Cerebellar cortex (tissue), 1 donor: ENCODE results near the gene SYTL2.

Source experiments
- DNase-seq: peaks from one replicate; pipeline ENCODE4 v3.0.0-alpha.2; 2015; ENCODE audit warnings: low spot score

Gene SYTL2

GRCh38 chr11:85826116-85826855 is 15.3 kb upstream of the SYTL2 start:
- DNase-seq: peak; percentile 83

GRCh38 chr11:85825616-85826015 is 14.7 kb upstream of the SYTL2 start:
- DNase-seq: no peak

DNA sequence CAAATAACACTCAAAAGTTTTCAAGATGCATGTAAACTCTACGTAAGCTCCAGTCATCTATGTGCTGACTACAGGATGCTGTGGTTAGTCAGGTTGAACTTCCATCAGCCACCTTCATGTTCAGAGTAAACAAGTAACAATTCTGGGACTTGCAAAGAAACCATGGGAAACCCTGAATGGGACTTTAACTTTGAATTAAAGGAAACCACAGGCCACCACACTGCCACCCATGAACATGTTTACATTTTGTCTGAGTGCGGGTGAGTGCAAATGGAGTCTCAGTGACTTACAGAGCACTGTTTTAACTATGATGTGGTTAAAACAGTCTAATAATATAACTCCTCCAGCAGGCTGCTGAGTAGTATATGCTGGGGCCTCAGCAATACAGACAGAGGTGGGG is 12.9 kb upstream of the SYTL2 start:
- DNase-seq: no peak

- no peak for DNase-seq
Measured at GRCh38 chr11:85822814-85823213, 11.9 kb upstream of the SYTL2 start.

GRCh38 chr11:85821636-85822035 is 10.7 kb upstream of the SYTL2 start:
- DNase-seq: no peak

DNA sequence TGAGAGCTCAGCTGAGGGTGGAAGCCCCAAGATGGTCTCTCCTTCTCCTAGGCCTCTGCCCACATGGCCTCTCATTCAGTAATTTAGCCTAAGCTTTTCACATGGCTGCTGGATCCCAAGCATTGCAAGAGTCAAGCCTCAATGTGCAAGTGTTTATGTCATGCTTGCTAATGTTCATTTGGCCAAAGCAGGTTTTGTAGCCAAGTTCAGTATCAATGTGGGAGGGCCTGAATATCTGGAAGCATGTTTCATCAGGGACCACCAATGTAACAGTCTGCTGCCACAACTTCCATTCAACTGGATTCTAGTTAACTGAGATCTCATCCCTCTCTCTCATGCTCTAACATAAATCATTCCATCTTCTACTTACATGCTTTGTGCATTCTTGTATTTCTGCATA is 8.5 kb upstream of the SYTL2 start:
- no peak for DNase-seq

- DNase-seq: no peak
Measured at GRCh38 chr11:85815186-85815931, 4.4 kb upstream of the SYTL2 start.

DNA sequence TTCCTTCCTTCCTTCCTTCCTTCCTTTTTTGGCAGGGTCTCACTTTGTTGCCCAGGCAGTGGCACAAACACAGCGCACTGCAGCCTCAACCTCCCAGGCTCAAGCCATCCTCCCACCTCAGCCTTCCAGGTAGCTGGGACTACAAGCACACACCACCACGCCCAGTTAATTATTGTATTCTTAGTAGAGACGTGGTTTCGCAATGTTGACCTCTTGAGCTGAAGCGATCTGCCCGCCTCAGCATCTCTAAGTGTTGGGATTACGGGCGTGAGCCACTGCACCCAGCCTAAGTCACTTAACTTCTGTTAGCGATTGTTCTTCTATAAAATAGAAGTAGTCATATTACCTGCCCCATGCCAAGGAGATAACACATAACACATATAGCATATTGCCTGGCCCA is 2.8 kb upstream of the SYTL2 start:
- no peak for DNase-seq

DNA sequence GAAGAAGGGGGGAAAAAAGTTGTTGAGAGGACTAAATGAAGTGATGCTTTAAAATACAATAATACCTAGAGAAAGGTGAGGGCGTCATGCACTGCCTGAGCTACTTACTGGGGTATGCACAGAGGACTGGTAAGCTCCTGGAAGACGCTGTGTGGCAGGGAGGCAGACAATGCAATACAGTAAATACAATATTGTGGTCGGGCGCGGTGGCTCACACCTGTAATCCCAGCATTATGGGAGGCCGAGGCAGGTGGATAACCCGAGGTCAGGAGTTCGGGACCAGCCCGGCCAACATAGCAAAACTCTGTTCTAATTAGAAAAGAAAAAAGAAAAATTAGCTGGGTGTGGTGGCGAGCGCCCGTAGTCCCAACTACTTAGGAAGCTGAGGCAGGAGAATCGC is 683 bp upstream of the SYTL2 start:
- DNase-seq: no peak

DNA sequence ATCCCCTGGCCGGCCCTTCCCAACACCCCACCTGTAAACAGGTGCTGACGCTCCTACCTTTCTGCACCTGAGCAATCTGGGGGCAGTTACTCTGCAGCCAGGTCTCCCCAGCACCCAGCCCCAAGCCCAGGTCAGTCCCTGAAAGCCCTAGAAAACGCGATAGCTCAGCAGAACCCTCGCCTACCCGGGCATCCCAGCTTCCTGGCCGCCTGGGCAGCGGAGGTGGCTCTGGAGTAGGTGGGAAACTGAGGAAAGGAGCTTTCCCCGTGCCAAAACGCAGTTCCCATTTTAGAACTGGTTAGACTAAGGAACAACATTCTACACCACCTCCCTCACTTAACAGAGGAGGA is 445 bp downstream of the SYTL2 start:
- DNase-seq: peak; percentile 4

GRCh38 chr11:85809863-85810262 is 1.1 kb downstream of the SYTL2 start:
- peak; percentile 35 for DNase-seq

DNA sequence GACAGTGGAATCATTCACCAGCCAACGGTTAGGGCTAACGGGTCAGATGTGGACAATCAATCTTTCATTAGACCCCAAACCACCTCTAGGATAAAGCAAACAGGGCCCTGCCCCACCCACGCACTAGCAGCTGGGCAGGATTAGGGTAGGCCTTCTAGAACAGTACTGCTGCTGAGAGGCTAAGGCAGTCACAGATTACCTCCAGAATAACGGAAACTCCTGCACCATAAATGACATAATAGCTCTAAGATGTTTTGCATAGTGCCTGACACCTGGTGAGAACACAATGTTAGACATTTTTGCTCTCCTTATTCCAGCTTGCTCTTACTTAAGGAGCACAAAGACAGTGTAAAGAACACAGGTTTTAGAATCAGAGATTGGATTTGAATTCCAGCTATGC is 1.8 kb downstream of the SYTL2 start:
- no peak for DNase-seq

DNA sequence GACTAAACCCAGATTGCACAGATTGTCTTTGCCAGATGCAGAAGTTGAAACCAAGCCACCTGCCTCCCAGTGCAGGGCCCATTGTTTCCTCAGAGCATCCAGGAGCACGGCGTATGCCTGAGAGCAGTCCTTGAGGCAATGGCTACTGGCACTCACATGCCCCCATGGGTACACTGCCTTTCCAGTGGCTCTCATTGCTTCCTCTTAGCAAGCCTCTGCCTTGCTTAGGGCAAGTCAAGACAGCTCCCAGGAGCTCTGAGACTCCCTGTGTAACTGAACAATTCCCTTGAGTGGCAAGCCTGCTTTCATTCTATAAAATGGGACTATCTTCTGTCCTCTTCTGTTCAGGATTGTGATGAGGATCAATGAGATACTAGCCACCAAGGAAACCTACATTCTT is 4.1 kb downstream of the SYTL2 start:
- DNase-seq: no peak

DNA sequence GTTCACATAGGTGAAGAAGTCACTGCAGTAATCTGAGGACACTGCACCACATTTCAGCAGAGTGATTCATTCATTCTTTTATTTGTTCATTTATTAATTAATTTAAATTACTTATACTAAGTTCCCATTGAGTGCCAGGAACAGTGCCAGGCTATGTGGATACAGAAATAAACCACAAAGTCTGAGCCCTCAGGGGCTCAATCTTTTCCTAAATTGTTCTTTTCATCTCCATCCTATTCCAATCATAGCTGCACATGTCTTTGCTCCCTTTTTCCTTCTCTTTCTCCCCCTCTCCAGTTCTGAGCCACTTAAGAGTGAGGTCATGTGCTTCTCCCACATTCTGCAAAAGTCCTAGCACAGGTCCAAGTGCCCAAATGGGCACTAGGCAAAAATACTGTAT is 4.9 kb downstream of the SYTL2 start:
- no peak for DNase-seq

- no peak for DNase-seq
Measured at GRCh38 chr11:85805387-85805786, 5.6 kb downstream of the SYTL2 start.

GRCh38 chr11:85803920-85804319 is 7.0 kb downstream of the SYTL2 start:
- DNase-seq: no peak

DNA sequence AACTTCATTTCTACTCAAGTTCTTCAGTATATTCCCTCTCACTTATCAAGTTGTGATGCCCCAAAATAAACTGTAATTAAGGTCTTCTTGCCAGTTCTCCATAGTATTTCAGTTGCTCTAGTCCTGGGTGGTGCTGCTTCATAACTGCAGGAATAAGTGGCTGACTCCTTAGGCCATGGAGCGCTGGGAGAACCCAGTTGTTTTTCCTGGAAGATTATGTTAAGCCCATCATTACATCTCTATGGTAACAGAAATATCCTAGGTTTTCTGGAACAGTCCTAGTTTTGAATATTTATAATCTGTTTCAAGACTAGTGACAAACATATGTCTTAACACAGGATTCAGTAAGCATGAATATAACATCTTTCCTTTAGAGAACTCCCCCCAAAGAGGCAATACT is 7.6 kb downstream of the SYTL2 start:
- no peak for DNase-seq

GRCh38 chr11:85801527-85801926 is 9.4 kb downstream of the SYTL2 start:
- no peak for DNase-seq

DNA sequence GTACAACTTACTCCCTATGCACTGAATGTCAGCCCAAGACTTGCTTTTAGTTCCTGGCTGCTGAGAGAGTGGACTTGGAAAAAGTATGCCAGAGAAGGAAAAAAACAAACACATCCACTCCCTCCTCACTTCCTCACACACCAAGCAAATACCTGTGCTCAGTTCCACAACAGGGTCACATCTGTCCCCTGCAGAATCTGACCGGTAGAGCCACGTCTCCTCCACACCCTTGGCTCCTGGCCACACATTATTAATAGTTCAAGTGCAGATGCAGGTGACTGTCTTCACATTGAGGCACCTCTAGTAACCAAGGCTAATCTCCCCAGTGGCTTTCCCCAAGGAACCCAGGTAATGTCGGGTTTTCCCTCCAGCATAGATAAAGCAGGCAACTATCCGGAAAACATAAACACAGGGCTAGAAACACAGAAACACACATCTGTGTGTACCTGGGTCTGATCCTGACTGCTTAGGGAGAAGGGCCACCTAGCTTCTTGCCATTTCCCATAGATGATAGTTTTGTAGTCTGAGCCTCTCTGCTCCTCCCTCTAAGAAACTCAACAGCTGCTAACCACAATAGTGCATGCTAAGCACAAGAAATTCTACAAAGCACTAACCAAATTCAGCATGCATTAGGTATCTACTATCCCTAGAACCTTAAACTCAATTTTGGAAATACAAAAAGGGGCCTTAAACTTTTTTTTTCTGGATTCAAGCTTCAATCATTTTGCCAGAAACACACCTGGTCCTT is 10.2 kb downstream of the SYTL2 start:
- DNase-seq: no peak

DNA sequence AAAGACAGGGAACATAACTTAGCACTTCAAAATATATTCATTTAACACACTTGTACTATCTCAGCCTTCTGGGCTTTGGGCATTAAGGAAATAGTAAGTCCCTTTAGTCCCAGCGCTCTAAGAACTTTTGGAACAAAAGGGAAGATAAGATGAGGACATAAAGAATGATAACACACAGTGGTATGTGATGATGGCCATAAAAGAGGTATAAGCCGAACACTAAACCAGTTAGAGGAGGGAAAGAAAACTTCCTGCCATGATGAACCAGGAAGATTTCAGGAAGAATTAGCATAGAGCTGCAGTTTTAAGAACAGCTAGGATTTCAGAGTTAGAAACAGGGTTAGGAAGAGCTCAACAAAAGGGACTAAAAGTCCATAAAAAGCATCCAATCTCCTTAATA is 11.8 kb downstream of the SYTL2 start:
- no peak for DNase-seq

GRCh38 chr11:85798361-85798760 is 12.6 kb downstream of the SYTL2 start:
- no peak for DNase-seq

GRCh38 chr11:85795712-85796487 is 15.0 kb downstream of the SYTL2 start:
- DNase-seq: no peak
